H9 (cell line): ENCODE results near the gene LRMDA. TPM values are rescaled to one million over a fixed set of nuclear protein-coding genes. Genes with fewer than 3 reads are reported as not detected.

Experiments used
- DNase-seq: peaks from one replicate; pipeline ENCODE4 v3.0.0-alpha.2; 2017
- H2AFZ ChIP-seq: one replicate; pipeline ENCODE4 v1.6.1; 2013; ENCODE audit warnings: mild to moderate bottlenecking, low read length, control low read depth, moderate library complexity
- H2AK5ac ChIP-seq: 2 replicates; pipeline ENCODE4 v1.6.1; 2013; ENCODE audit warnings: low read length, control low read depth, mixed read lengths; ENCODE audit not compliant: insufficient read length
- H2BK120ac ChIP-seq: one replicate; pipeline ENCODE4 v1.6.1; 2013; ENCODE audit warnings: low read depth, mild to moderate bottlenecking, low read length, control low read depth, inconsistent platforms; ENCODE audit not compliant: poor library complexity, severe bottlenecking
- H2BK12ac ChIP-seq: 2 replicates; pipeline ENCODE4 v1.6.1; 2013; ENCODE audit warnings: low read length, control low read depth, mixed read lengths, low read depth; ENCODE audit not compliant: insufficient read length
- H2BK15ac ChIP-seq: 2 replicates; pipeline ENCODE4 v1.6.1; 2013; ENCODE audit warnings: low read depth, low read length, control low read depth
- H2BK20ac ChIP-seq: one replicate; pipeline ENCODE4 v1.6.1; 2013; ENCODE audit warnings: low read depth, mild to moderate bottlenecking, low read length, control low read depth, inconsistent platforms; ENCODE audit not compliant: poor library complexity, severe bottlenecking
- H2BK5ac ChIP-seq: 2 replicates; pipeline ENCODE4 v1.6.1; 2013; ENCODE audit warnings: low read length, control low read depth, mixed read lengths; ENCODE audit not compliant: insufficient read length
- H3K14ac ChIP-seq: 2 replicates; pipeline ENCODE4 v1.6.1; 2013; ENCODE audit warnings: low read length, control low read depth; ENCODE audit not compliant: insufficient read depth
- H3K18ac ChIP-seq: 2 replicates; pipeline ENCODE4 v1.6.1; 2013; ENCODE audit warnings: low read depth, mild to moderate bottlenecking, mixed read lengths, low read length, control low read depth; ENCODE audit not compliant: insufficient read length
- H3K23ac ChIP-seq: 2 replicates; pipeline ENCODE4 v1.6.1; 2013; ENCODE audit warnings: low read length, control low read depth, mixed read lengths, low read depth; ENCODE audit not compliant: insufficient read length
- H3K23me2 ChIP-seq: 2 replicates; pipeline ENCODE4 v1.6.1; 2013; ENCODE audit warnings: low read depth, mild to moderate bottlenecking, mixed read lengths, low read length, control low read depth; ENCODE audit not compliant: insufficient read length, poor library complexity, severe bottlenecking
- H3K27ac ChIP-seq: 2 replicates; pipeline ENCODE4 v1.5.1; 2013; ENCODE audit warnings: low read length, control low read depth, mixed read lengths, low read depth; ENCODE audit not compliant: insufficient read length
- H3K27me3 ChIP-seq: 2 replicates; pipeline ENCODE4 v1.6.1; 2013; ENCODE audit warnings: low read length, control low read depth, inconsistent platforms; ENCODE audit not compliant: insufficient read depth
- H3K4ac ChIP-seq: 2 replicates; pipeline ENCODE4 v1.6.1; 2013; ENCODE audit warnings: low read depth, mild to moderate bottlenecking, control low read depth, inconsistent platforms, low read length, moderate library complexity
- H3K4me1 ChIP-seq: 2 replicates; pipeline ENCODE4 v1.6.1; 2013; ENCODE audit warnings: low read length, control low read depth, inconsistent platforms; ENCODE audit not compliant: insufficient read depth
- H3K4me2 ChIP-seq: 2 replicates; pipeline ENCODE4 v1.6.1; 2013; ENCODE audit warnings: low read length, control low read depth, mixed read lengths; ENCODE audit not compliant: insufficient read length, insufficient read depth
- H3K56ac ChIP-seq: 2 replicates; pipeline ENCODE4 v1.6.1; 2013; ENCODE audit warnings: low read depth, mild to moderate bottlenecking, mixed read lengths, low read length, control low read depth; ENCODE audit not compliant: insufficient read length
- H3K79me1 ChIP-seq: 2 replicates; pipeline ENCODE4 v1.6.1; 2013; ENCODE audit warnings: low read depth, mild to moderate bottlenecking, moderate library complexity, low read length, control low read depth, inconsistent platforms; ENCODE audit not compliant: insufficient read depth, poor library complexity, severe bottlenecking
- H3K79me2 ChIP-seq: 2 replicates; pipeline ENCODE4 v1.6.1; 2013; ENCODE audit warnings: low read length, control low read depth, inconsistent platforms; ENCODE audit not compliant: insufficient read depth
- H3K9ac ChIP-seq: 2 replicates; pipeline ENCODE4 v1.6.1; 2013; ENCODE audit warnings: low read length, control low read depth, mixed read lengths; ENCODE audit not compliant: insufficient read length; ENCODE audit errors: extremely low read depth
- H3K9me3 ChIP-seq: one replicate; pipeline ENCODE4 v1.6.1; 2013; ENCODE audit warnings: low read depth, low read length, inconsistent platforms; ENCODE audit not compliant: control insufficient read depth
- H3T11ph ChIP-seq: one replicate; pipeline ENCODE4 v1.6.1; 2013; ENCODE audit warnings: mild to moderate bottlenecking, low read length, control low read depth, inconsistent platforms
- H4K20me1 ChIP-seq: one replicate; pipeline ENCODE4 v1.6.1; 2013; ENCODE audit not compliant: control insufficient read depth, insufficient read length, insufficient read depth
- H4K5ac ChIP-seq: 2 replicates; pipeline ENCODE4 v1.6.1; 2013; ENCODE audit warnings: low read depth, mild to moderate bottlenecking, mixed read lengths, low read length, control low read depth; ENCODE audit not compliant: insufficient read length
- H4K8ac ChIP-seq: replicated peaks from 2 replicates; pipeline ENCODE4 v1.6.1; 2013; ENCODE audit warnings: low read length, control low read depth, mixed read lengths, low read depth; ENCODE audit not compliant: insufficient read length
- H4K91ac ChIP-seq: 2 replicates; pipeline ENCODE4 v1.6.1; 2013; ENCODE audit warnings: low read depth, mild to moderate bottlenecking, moderate library complexity, mixed read lengths, low read length, control low read depth; ENCODE audit not compliant: insufficient read length
- H3K27ac Mint-ChIP-seq, 3 experiments: 2 replicates in 2 of 3; 3 replicates in 1 of 3; pipeline ENCODE4 v1.8.0; 2020 to 2021; ENCODE audit warnings: mixed read lengths in 3 of 3, mild to moderate bottlenecking in 1 of 3, moderate library complexity in 1 of 3
- H3K27me3 Mint-ChIP-seq: 2 replicates; pipeline ENCODE4 v1.8.0; 2021; ENCODE audit warnings: low read depth, mild to moderate bottlenecking, moderate library complexity, mixed read lengths
- H3K36me3 Mint-ChIP-seq, 3 experiments: 2 replicates in 2 of 3; 3 replicates in 1 of 3; pipeline ENCODE4 v1.8.0; 2020 to 2021; ENCODE audit warnings: low read depth in 3 of 3, mixed read lengths in 3 of 3; ENCODE audit not compliant: insufficient read depth in 1 of 3
- H3K4me1 Mint-ChIP-seq, 2 experiments: 2 replicates each; pipeline ENCODE4 v1.8.0; 2020; ENCODE audit warnings: mixed read lengths in 2 of 2
- H3K4me3 Mint-ChIP-seq, 2 experiments: 2 replicates in 1 of 2; 3 replicates in 1 of 2; pipeline ENCODE4 v1.8.0; 2020 to 2021; ENCODE audit warnings: mild to moderate bottlenecking in 2 of 2, mixed read lengths in 2 of 2, moderate library complexity in 1 of 2
- H3K9me3 Mint-ChIP-seq, 2 experiments: 2 replicates in 1 of 2; 3 replicates in 1 of 2; pipeline ENCODE4 v1.8.0; 2020; ENCODE audit warnings: mild to moderate bottlenecking in 2 of 2, mixed read lengths in 2 of 2, moderate library complexity in 1 of 2
- CTCF ChIP-seq: fragments of 200-600 bp; sonication (generic); conservative IDR thresholded peaks from 3 replicates; pipeline ENCODE4 v1.8.0; 2021; ENCODE audit warnings: antibody characterized with exemption, mild to moderate bottlenecking
- WGBS: extraction: QIAGEN DNeasy Blood & Tissue Kit; methylation state at CpG from one replicate; pipeline ENCODE4 v1.1.7; 2013; ENCODE audit warnings: missing lambda C conversion rate, low lambda C conversion rate, mixed read lengths; ENCODE audit not compliant: insufficient read length; ENCODE audit errors: extremely low coverage; 5-methylcytosine and 5-hydroxymethylcytosine counted together
- total RNA-seq: library from RNA; stranded (reverse); gene quantifications from 2 replicates; pipeline ENCODE4 v1.2.1, GENCODE V29; 2021

LRMDA gene
- total RNA-seq, 1 experiment from 2014 or later: 1.8 TPM

GRCh38 chr10:75801661-75802060 lies 370.2 kb downstream of the LRMDA start:
- no peak overlapping the region for H2BK5ac ChIP-seq
- H3K4ac ChIP-seq: no peak overlapping the region
- no peak for DNase-seq
- no peaks in the 10 kb centered on the region for H3K27me3 ChIP-seq
- H3K9ac ChIP-seq: no peak overlapping the region
- H3K9me3 Mint-ChIP-seq: peaks cover 9% of the 10 kb centered on the region in 2 experiments
- no peak overlapping the region for H2AFZ ChIP-seq
- no peaks in the 10 kb centered on the region for H3K79me1 ChIP-seq
- H3T11ph ChIP-seq: no peak overlapping the region
- H3K18ac ChIP-seq: no peak overlapping the region
- no peaks in the 10 kb centered on the region for H3K23me2 ChIP-seq
- H3K9me3 ChIP-seq: no peaks in the 10 kb centered on the region
- no peaks in the 10 kb centered on the region for H3K79me2 ChIP-seq
- WGBS: no CpG with 5 or more reads among the region's 3 CpGs
- no peak overlapping the region for H3K4me2 ChIP-seq
- H4K8ac ChIP-seq: no peak overlapping the region
- H3K14ac ChIP-seq: no peak overlapping the region
- H2BK120ac ChIP-seq: no peak overlapping the region
- peaks cover 13 to 14% of the 10 kb centered on the region in 2 experiments for H3K4me1 Mint-ChIP-seq
- H2BK20ac ChIP-seq: no peak overlapping the region
- H3K4me1 ChIP-seq: no peaks in the 10 kb centered on the region; the same call in 1 of the 2 replicates
- H3K27ac ChIP-seq: no peak overlapping the region
- H3K36me3 Mint-ChIP-seq: peaks cover 0 to 8% (median 0%) of the 10 kb centered on the region in 3 experiments; a peak in 1 of 7 replicates
- no peak overlapping the region for H2BK12ac ChIP-seq
- no peak overlapping the region for H2BK15ac ChIP-seq
- no peaks in the 10 kb centered on the region for H4K20me1 ChIP-seq
- H3K56ac ChIP-seq: no peak overlapping the region
- no peak overlapping the region for H4K91ac ChIP-seq
- H2AK5ac ChIP-seq: no peak overlapping the region
- H4K5ac ChIP-seq: no peak overlapping the region
- TF ChIP-seq CTCF: no peak
- H3K4me3 Mint-ChIP-seq: no peak overlapping the region
- no peak overlapping the region for H3K23ac ChIP-seq
- no peak overlapping the region; a peak in 1 of 7 replicates for H3K27ac Mint-ChIP-seq
- H3K27me3 Mint-ChIP-seq: no peaks in the 10 kb centered on the region; the same call in none of the 2 replicates
